ENCODE results near the gene CDH19.

GRCh38 chr18:66623821-66624220, 19.9 kb upstream of the CDH19 start:
- no peak for TF ChIP-seq GATA2 (IDR thresholded peaks at IDR 0.05; ENCODE audit: low read depth, low read length)
- no peak for TF ChIP-seq GATA3 (IDR thresholded peaks at IDR 0.05; ENCODE audit: low read depth, low read length)

Data from SH-SY5Y (cell line).